GM18858 (cell line): Measurements from ENCODE around the gene TRPC1.
"Not testable (repeated sequence)": the region's sequence is repeated elsewhere in the genome, so short reads cannot be mapped to it uniquely, and the experiment has no call there.

ENCODE experiments used
- ATAC-seq: cut with Tn5 transposase; IDR thresholded peaks from one replicate; pipeline ENCODE4 v1.9.1; 2021; ENCODE audit not compliant: unreplicated experiment

TRPC1 gene

DNA sequence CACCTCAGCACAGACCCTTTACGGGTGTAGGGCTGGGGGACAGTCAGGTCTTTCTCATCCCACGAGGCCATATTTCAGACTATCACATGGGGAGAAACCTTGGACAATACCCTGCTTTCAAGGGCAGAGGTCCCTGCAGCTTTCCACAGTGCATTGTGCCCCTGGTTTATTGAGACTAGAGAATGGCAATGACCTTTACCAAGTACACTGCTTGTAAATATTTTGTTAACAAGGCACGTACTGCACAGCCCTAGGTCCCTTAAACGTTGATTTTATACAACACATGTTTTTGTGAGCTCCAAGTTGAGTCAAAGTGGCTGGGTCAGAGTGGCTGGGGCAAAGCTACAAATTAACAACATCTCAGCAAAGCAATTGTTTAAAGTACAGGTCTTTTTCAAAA, 28.8 kb downstream of the TRPC1 start:
- ATAC-seq: not testable (repeated sequence)

GRCh38 chr3:142754494-142754893, 30.7 kb downstream of the TRPC1 start:
- no peak for ATAC-seq

GRCh38 chr3:142768338-142768737, 44.5 kb downstream of the TRPC1 start:
- ATAC-seq: no peak

DNA sequence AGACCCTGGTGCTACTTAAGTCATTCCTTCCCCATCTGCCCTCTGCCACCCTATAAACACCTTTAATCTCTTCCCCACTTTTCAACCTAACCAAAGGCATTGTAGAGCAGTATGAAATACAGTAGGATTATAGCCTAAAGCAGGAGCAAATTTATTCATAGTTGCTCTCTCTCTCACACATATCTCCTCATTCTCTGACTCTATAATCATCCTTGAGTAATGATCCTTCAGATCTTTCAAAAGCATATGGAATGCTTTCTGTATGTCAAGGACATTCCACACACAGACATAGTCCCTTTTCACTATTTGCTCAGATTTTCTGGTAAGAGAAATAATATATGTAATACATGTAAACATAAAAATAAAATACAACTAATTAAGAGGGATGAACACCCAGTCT, 54.1 kb downstream of the TRPC1 start:
- no peak for ATAC-seq

DNA sequence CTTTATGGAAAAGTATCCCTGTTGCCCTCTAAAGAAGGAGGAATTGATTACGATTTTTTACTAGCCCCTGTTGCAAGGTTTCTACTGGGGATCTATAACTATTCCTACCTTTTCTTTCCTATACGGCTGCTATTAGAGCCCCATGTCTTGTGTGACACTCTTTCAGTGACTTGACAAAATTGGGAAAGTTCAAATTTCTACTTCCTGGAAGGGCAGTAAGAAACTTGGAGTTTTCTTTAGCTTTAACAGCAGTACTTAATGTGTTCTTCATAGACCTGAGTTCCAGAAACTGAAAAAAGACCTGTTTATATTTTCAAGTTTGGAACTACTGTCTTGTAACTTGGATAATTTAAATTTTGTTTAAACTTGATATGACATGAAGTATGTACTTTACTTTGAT, 54.7 kb downstream of the TRPC1 start:
- ATAC-seq: no peak

GRCh38 chr3:142779591-142779990, 55.8 kb downstream of the TRPC1 start:
- ATAC-seq: no peak

- no peak for ATAC-seq
Measured at GRCh38 chr3:142782616-142783015, 58.8 kb downstream of the TRPC1 start.

GRCh38 chr3:142784228-142784627, 60.4 kb downstream of the TRPC1 start:
- no peak for ATAC-seq

DNA sequence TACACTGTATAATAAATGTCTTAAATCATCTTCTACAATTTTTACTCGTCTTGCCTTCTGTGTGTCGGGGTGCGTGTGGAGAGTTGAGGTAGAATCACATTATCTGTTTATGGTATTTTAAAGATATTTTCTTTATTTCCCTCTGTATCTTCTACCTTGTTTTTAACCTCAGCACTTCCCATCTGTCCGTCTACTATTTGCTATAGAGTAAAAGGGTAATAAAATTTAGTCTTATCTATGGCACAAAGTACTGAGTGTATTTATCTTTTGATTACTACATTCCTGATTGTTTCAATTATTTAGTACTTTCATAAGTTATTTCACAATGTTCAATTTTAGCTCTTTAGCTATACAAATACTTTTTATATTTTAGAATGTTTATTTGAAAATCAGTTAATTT, 62.2 kb downstream of the TRPC1 start:
- ATAC-seq: no peak

GRCh38 chr3:142787719-142788118, 63.9 kb downstream of the TRPC1 start:
- no peak for ATAC-seq

DNA sequence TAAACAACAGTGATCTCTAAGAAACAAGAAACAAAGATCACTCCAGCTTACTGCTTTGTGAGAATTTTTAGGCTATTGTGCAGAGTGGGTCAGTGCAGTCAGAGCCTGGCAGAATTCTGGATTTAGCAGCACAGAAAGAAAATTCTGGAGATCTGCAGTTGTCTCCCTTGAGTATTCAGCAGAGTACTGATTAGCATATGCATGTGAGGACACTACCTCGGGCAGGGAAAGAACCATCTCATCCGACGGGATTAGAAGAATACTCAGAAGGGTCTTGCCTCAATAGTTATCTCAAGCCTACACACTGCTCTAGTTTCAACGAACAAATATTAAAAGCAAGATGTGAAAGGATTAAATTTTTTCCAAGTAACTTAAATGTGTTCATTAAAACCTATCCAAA, 70.7 kb downstream of the TRPC1 start:
- no peak for ATAC-seq

- no peak for ATAC-seq
Measured at GRCh38 chr3:142795332-142795731, 71.5 kb downstream of the TRPC1 start.

- no peak for ATAC-seq
Measured at GRCh38 chr3:142796823-142797222, 73.0 kb downstream of the TRPC1 start.

- no peak for ATAC-seq
Measured at GRCh38 chr3:142801746-142802145, 77.9 kb downstream of the TRPC1 start.

DNA sequence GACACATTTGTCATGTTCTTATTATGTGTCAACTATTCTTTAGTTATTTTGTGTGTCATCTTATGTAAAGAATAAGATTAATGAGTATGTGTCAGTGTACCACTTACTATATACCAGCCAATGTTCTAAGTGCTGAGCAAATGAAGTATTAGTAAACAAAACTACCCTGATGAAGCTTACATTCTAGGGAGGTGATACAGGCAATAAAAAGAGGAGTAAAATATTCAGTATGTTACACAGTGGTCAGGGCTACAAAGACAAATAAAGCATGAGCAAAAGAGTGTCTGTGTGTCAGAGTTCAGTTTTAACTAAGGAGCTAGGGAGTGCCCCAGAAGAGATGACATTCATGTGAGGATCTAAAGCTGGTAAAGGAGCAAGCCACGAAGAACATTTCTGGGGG, 79.1 kb downstream of the TRPC1 start:
- no peak for ATAC-seq

GRCh38 chr3:142808103-142808917, 84.5 kb downstream of the TRPC1 start:
- no peak for ATAC-seq

- ATAC-seq: no peak
Measured at GRCh38 chr3:142809259-142809658, 85.4 kb downstream of the TRPC1 start.

DNA sequence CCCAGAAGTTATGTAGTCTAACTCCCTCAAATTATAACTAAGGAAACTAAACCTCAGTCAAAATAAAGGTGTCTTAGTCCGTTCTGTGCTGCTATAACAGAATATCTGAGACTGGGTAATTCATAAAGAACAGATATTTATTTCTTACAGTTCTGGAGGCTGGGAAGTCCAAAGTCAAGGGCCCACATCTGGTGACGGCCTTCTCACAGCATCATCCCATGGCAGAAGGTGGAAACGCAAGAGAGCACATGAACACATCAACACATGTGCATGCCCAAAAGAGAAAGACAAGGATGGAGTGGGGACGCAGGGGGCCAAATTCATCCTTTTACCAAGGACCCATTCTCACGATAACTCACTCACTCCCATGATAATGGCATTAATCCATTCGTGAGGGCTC, 92.0 kb downstream of the TRPC1 start:
- no peak for ATAC-seq

- ATAC-seq: no peak
Measured at GRCh38 chr3:142817356-142817755, 93.5 kb downstream of the TRPC1 start.

- no peak for ATAC-seq
Measured at GRCh38 chr3:142817897-142818296, 94.1 kb downstream of the TRPC1 start.

- no peak for ATAC-seq
Measured at GRCh38 chr3:142818651-142819050, 94.8 kb downstream of the TRPC1 start.

DNA sequence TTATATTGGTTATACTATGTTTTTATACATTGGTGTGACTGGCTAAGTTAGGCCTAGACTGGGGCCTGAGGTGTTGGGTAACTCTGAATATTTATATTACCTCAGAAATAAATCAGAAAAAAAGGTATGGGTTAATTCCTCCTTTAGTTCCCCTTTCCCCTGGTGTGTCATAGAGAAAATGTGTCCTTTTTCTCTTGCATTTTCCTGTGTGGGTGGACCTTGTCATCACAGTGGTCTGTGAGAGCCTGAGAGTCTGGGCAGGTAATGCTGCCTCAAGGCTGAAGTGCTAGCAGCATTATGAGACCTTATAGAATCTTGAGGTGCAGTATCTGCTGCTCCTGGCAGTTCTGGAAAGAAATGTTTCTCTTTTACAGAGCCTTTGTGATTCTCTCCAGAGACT, 95.3 kb downstream of the TRPC1 start:
- no peak for ATAC-seq

DNA sequence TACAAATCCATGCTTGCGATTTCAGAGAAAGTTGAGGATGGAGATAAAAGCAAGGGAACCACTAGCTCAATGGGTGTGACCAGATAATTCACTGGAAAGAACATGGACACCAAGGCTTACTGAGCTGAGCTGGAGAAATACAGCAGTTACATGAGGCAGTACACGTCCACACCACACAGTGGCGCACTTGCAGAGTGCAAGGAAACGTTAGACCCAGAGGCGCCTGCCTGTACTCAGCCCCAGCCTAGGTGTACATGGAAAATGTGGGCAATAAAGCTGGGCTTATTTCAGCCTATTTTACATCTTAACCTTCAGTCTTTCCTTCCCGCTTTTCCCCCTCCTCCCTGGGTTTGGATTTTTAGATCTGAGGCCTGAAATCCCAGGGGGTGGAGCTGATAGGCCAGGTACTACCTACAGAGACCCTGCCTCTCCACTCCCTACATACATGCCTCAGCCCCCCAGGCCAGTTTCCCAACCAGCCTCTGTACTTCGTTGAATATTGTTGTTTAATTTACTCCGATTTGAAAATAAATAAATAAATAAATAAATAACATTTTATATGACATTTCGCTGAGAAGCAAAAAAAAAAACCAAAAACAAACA, 105.0 kb downstream of the TRPC1 start:
- peak; percentile 98 for ATAC-seq
